Stomach (tissue), 9 donors: ENCODE measurements around the gene WFDC6. TPM values are rescaled to one million over a fixed set of nuclear protein-coding genes. Genes with fewer than 3 reads are reported as not detected.

Experiments
- DNase-seq, 2 donors: peaks; one replicate each; pipeline versions ENCODE4 v3.0.0 to v3.0.0-alpha.2; 2013 to 2019
- H3K27ac ChIP-seq, 5 donors: fragments of 200-600 bp in 4 of 5; sonication (generic) in 4 of 5; one replicate each; pipeline ENCODE4 v1.5.1; 2013 to 2019; ENCODE audit warnings: mild to moderate bottlenecking in 1 of 5, moderate library complexity in 1 of 5
- H3K27me3 ChIP-seq, 3 donors: fragments of 200-600 bp; sonication (generic); one replicate each; pipeline ENCODE4 v1.5.1; 2017 to 2019; ENCODE audit warnings: mixed run types in 1 of 3
- H3K36me3 ChIP-seq, 4 donors: fragments of 200-600 bp; sonication (generic); 1 replicate in 3 of 4; 2 replicates in 1 of 4; pipeline ENCODE4 v1.5.1; 2016 to 2019
- H3K4me1 ChIP-seq, 4 donors: fragments of 200-600 bp; sonication (generic); one replicate each; pipeline ENCODE4 v1.5.1; 2016 to 2019
- H3K4me3 ChIP-seq, 4 donors: fragments of 200-600 bp; sonication (generic) in 3 of 4; one replicate each; pipeline ENCODE4 v1.5.1; 2016 to 2019; ENCODE audit warnings: mild to moderate bottlenecking in 1 of 4
- H3K9me3 ChIP-seq, 4 donors: fragments of 200-600 bp; sonication (generic); one replicate each; pipeline ENCODE4 v1.5.1; 2016 to 2019
- EP300 ChIP-seq: sonication (generic); formaldehyde crosslinking; IDR thresholded peaks from one replicate; pipeline ENCODE4 v1.6.1; 2017; ENCODE audit warnings: antibody characterized with exemption
- POLR2A ChIP-seq, 4 donors: fragments of 450-650 bp; IDR thresholded peaks; one replicate each; pipeline ENCODE4 v1.6.1; 2016; ENCODE audit warnings: antibody characterized with exemption in 4 of 4, control low read depth in 2 of 4, mild to moderate bottlenecking in 1 of 4, moderate library complexity in 1 of 4
- POLR2AphosphoS5 ChIP-seq, 3 donors: sonication (generic); formaldehyde crosslinking; IDR thresholded peaks; one replicate each; pipeline ENCODE4 v1.6.1; 2016; ENCODE audit warnings: antibody characterized with exemption in 3 of 3
- WGBS, 5 donors: extraction: QIAGEN DNeasy Blood & Tissue Kit in 3 of 5; methylation state at CpG; one replicate each; pipeline versions ENCODE4 v1.1.5 to v1.1.7; 2013 to 2018; 5-methylcytosine and 5-hydroxymethylcytosine counted together
- intact Hi-C: fragments of 100-400 bp; cut with DNase I; formaldehyde crosslinking; loops from one replicate; pipeline ENCODE4 v1.15.1; 2023; ENCODE audit warnings: low total_unique reads
- polyA plus RNA-seq, 3 donors: library from polyadenylated mRNA; stranded (reverse); fragments of 200-250 nt; gene quantifications; one replicate each; pipeline ENCODE4 v1.2.3, GENCODE V29; 2013
- total RNA-seq, 5 donors: library from RNA; depleted of rRNA; stranded (reverse); fragments of >200 nt; gene quantifications; one replicate each; pipeline versions ENCODE4 v1.1.0 to v1.2.3, GENCODE V29; 2014 to 2016
- TF ChIP-seq, protein P1 (sequence below), 7 experiments: fragments of 450-650 bp in 4 of 7; fragments of 200-600 bp in 3 of 7; sonication (generic) in 3 of 7; IDR thresholded peaks; one replicate each; pipeline ENCODE4 v1.5.1; 2016 to 2019; ENCODE audit warnings: antibody characterized with exemption in 7 of 7, control low read depth in 2 of 7, mild to moderate bottlenecking in 1 of 7
- donor health status: healthy with polysubstance abuse.
- donor health status: Bipolar disorder and iron deficiency.
- donor health status: healthy.

The WFDC6 gene
- total and polyA plus RNA-seq, 8 donors = not detected

DNA sequence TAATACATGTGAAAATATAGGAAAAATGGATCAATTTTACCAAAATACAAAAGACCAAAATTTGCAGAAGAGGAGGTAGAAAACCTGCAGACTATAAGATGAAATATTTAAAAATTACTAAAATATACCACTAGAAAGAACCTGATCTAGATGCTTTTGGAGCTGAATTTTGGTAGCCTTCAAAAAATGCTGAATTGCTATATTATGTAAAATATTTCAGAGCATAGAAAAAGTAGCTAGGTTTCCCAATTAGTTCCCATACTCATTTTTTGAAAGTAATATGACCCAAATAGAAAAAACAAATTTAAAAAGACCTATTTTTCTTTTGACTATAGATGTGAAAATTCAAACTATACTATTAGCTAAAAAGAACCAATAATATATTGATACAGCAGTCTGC, 11.5 kb upstream of the WFDC6 start:
- Histone ChIP-seq H3K9me3 (no peaks in the 10 kb centered on the region), H3K27ac (no peak overlapping the region), H3K27me3 (peaks cover 0 to 12% (median 0%) of the 10 kb centered on the region in 3 donors), H3K36me3 (no peaks in the 10 kb centered on the region), H3K4me3 (no peak overlapping the region), H3K4me1 (no peaks in the 10 kb centered on the region)
- intact Hi-C loops = no loop called here
- no peak for DNase-seq
- TF ChIP-seq POLR2A (IDR thresholded peaks at IDR 0.05) (no peak), POLR2AphosphoS5 (IDR thresholded peaks at IDR 0.05) (no peak), EP300 (no peak)
- TF ChIP-seq, protein P1, sequence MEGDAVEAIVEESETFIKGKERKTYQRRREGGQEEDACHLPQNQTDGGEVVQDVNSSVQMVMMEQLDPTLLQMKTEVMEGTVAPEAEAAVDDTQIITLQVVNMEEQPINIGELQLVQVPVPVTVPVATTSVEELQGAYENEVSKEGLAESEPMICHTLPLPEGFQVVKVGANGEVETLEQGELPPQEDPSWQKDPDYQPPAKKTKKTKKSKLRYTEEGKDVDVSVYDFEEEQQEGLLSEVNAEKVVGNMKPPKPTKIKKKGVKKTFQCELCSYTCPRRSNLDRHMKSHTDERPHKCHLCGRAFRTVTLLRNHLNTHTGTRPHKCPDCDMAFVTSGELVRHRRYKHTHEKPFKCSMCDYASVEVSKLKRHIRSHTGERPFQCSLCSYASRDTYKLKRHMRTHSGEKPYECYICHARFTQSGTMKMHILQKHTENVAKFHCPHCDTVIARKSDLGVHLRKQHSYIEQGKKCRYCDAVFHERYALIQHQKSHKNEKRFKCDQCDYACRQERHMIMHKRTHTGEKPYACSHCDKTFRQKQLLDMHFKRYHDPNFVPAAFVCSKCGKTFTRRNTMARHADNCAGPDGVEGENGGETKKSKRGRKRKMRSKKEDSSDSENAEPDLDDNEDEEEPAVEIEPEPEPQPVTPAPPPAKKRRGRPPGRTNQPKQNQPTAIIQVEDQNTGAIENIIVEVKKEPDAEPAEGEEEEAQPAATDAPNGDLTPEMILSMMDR (IDR thresholded peaks at IDR 0.05) = no peak

DNA sequence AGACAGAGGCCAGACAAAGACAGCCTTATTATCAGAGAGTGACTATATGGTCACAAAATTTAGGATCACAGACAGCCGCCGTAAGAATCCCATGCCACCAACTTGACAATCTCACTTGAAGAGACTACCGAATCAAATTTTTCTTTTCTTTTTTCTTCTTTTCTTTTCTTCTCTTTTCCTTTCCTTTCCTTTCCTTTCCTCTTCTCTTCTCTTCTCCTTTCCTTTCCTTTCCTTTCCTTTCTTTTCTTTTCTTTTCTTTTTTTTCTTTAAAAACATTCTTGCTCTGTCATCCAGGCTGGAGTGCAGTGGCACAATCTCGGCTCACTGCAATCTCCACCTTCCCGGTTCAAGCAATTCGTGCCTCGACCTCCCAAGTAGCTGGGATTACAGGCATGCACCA, 9.1 kb upstream of the WFDC6 start:
- DNase-seq = no peak
- 81 to 87% (median 87%) methylated on average over 7 of the region's 7 CpGs for WGBS, 5 donors
- Histone ChIP-seq H3K4me3 (no peak overlapping the region), H3K4me1 (no peaks in the 10 kb centered on the region), H3K9me3 (no peaks in the 10 kb centered on the region), H3K27me3 (peaks cover 0 to 12% (median 0%) of the 10 kb centered on the region in 3 donors), H3K36me3 (no peaks in the 10 kb centered on the region), H3K27ac (no peak overlapping the region)
- intact Hi-C loops = no loop called here
- TF ChIP-seq POLR2AphosphoS5 (IDR thresholded peaks at IDR 0.05) = no peak

DNA sequence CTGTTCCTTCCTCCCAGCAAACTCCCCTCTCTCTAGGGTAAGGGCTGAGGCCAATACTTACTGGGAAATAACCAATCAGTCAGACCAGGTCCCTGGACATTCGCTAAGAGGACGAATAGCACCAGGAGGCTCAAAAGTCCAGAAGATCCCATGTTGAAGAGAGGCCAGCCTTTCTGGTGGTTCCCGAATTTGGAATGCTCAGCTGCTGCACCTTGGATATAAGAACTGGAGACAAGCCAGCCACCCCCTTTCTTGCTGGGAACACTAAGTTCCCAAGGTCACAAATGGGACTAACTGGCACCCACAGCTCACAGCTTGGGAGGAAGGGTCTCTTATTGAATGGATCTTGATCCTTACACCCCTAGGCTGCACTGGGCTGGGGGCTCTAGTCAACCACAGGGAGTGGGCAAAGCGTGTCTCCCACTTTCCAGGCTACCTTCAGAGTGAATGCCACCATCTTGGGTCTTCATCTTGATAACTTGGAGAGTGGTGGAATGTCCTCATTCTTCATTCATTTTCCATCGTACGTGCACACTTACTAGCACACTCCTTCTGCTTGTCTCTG, 8.0 kb upstream of the WFDC6 start, which contains the start of gene EPPIN:
TSS of gene EPPIN (minus strand) at position 196 of the 565 bp plus-strand sequence. CDS start at position 152, 44 bp downstream.
- Histone ChIP-seq H3K4me1 (no peaks in the 10 kb centered on the region), H3K4me3 (no peak within 1 kb of the TSS), H3K27me3 (peaks cover 0 to 19% (median 0%) of the 10 kb centered on the region in 3 donors), H3K9me3 (no peaks in the 10 kb centered on the region), H3K27ac (no peak within 1 kb of the TSS), H3K36me3 (no peaks in the 10 kb centered on the region)
- TF ChIP-seq POLR2A (IDR thresholded peaks at IDR 0.05) (no peak), EP300 (no peak)
- TF ChIP-seq, protein P1 (IDR thresholded peaks at IDR 0.05) = no peak
- no peak for DNase-seq
- intact Hi-C loops = no loop called here
- WGBS, 5 donors = 71 to 82% (median 78%) methylated on average over 6 of the region's 6 CpGs

DNA sequence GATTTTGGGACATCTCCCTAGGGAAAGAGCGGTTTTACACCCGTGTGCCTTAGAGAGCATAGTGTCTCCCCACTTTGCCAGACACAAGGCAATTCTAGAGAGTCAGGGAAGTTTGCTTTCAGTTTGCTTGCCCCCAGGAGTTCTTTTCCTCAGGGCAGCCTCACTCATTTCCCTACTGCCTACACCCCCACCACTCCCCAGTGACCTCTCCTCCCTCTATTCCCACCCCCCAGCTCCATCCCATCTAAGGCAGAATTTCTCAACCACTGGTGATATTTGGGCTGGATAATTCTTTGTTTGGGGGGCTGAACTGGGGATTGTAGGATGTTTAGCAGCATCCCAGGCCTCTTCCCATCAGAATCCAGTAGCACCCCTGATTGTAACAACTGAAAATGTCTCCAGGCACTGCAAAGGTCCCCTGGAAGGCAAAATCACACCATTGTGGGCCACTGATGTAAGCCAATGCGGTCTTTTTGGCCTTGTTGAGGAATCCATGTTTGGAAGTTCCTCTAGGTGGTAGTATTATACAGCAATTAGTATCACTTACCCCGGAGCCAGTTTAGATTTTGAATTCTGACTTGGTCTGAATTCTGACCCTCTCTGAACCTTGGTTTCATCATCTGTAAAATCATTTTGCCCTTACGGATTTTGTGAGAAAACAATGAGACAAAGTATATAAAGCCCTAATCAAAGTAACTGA, 6.6 kb upstream of the WFDC6 start:
- no peak overlapping the region for H3K27ac ChIP-seq
- no peaks in the 10 kb centered on the region for H3K4me1 ChIP-seq
- DNase-seq = peak in 1 of 2 donors; percentile 52
- no peak overlapping the region for H3K4me3 ChIP-seq
- peaks cover 0 to 19% (median 0%) of the 10 kb centered on the region in 3 donors for H3K27me3 ChIP-seq
- TF ChIP-seq, protein P1 (IDR thresholded peaks at IDR 0.05) = peak in 3 of 7 experiments; percentile 6 to 33 (median 14)
- TF ChIP-seq EP300 = no peak
- no peaks in the 10 kb centered on the region for H3K9me3 ChIP-seq
- WGBS, 5 donors = 11 to 21% (median 17%) methylated on average over 5 of the region's 5 CpGs
- H3K36me3 ChIP-seq = no peaks in the 10 kb centered on the region
- intact Hi-C loops = no loop called here

DNA sequence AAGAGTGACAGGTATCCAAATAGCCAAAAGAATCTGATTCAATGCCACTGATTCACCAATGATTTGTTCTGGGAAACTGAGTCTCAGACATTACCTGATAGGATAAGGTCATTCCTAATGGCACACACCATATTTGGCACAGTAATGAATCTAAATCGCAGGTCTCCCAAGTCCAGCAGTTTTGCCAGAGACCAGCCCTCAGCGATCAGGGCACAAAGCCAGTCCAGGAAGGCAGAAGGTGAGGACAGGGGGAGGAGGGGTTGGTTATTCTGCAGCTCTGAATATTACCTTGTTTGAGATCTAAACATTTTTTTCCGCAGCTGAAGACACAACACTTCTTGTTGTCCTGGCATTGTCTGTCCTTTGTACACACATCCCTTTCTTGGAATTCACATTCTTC, 6.1 kb upstream of the WFDC6 start:
- no peaks in the 10 kb centered on the region for H3K36me3 ChIP-seq
- no peak overlapping the region for H3K4me3 ChIP-seq
- H3K27me3 ChIP-seq = peaks cover 0 to 22% (median 1%) of the 10 kb centered on the region in 3 donors
- no peaks in the 10 kb centered on the region for H3K9me3 ChIP-seq
- H3K27ac ChIP-seq = no peak overlapping the region
- H3K4me1 ChIP-seq = no peaks in the 10 kb centered on the region
- TF ChIP-seq, protein P1 (IDR thresholded peaks at IDR 0.05) = no peak
- no peak for TF ChIP-seq POLR2A (IDR thresholded peaks at IDR 0.05)
- TF ChIP-seq POLR2AphosphoS5 (IDR thresholded peaks at IDR 0.05) = no peak
- TF ChIP-seq EP300 = no peak
- no peak for DNase-seq
- intact Hi-C loops = no loop called here
- WGBS, 5 donors = 67 to 75% (median 72%) methylated on average over 3 of the region's 3 CpGs
